Stimulated activated naive CD4-positive, alpha-beta T cell treated with Interleukin-2 at 50 U/mL for 16 hours (primary cell): ENCODE measurements around the gene KCNQ2.

ENCODE experiments used
- DNase-seq: peaks from one replicate; lab custom pipeline; 2025; lab: John Stamatoyannopoulos, UW

KCNQ2 gene

GRCh38 chr20:63369024-63369530 lies 103.4 kb downstream of the KCNQ2 start:
- DNase-seq = no peak

GRCh38 chr20:63368151-63368550 lies 104.3 kb downstream of the KCNQ2 start:
- DNase-seq = no peak

GRCh38 chr20:63367446-63368055 lies 104.9 kb downstream of the KCNQ2 start:
- no peak for DNase-seq

GRCh38 chr20:63366390-63367365 lies 105.8 kb downstream of the KCNQ2 start:
- DNase-seq = no peak

GRCh38 chr20:63365601-63366389 lies 106.7 kb downstream of the KCNQ2 start:
- no peak for DNase-seq

DNA sequence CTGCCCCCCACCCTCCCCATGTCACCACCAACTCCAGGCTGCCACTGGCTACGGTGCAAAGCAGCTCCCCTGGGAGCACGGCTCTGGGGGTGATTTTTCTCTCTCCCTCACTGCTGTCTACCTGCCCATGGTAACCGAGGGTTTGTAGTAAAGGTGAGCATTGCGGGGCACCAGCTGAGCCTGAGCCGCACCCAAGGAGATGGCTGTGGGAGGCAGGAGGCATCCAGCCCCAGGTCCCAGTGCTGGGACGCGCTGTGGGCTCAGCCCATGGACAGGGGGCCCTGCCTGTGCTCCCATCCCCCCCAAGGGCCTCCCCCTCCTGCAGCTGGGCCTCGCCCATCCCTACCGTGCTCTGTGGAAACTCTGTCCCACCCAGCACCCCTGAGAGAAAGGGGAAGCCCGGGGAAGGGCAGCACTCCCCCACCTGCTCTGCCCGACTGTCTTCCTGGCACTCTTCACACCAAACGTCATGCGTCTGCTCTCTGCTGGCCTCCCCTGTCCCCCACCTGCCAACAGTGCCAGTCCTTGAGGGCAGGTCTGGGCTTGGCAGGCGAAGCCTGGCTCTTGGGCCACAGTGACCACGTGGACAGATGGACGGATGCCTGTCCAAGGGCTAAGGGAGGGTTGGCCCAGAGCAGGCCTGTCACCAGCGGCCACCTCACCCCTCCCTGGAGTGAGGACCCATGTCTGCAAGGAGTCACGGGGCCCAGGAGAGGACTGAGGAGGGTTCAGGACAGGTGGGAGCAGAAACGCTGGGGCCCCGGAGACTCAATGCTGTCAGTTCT lies 107.5 kb downstream of the KCNQ2 start:
- DNase-seq = no peak

DNA sequence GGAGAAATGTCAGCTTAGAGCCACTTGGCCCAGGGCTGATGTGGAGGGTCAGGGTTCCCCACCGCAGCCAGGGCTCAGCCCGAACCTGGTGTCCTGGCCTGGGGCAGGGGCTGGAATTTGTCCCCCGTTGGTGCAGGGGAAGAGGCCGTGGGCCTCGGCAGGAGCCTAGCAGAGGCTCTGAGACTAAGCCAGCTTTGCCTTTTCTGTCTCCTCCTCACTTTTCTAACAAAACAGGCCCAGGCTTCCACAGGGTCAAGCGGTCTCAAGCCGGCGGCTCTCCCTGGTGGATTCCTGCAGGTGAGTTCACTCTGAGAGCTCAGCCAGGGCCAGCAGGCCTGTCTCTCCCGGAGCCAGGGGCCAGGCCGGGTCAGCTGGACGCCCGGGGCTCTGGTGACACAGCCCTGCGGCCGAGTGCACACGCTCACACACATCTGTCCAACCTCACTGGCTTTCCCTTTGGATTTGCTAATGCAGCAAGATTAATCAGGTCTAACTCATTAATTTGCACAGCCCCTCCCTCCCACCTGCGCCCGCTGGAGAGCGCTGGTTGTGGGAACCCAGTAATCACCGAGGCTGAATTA lies 108.4 kb downstream of the KCNQ2 start:
- DNase-seq = no peak

GRCh38 chr20:63363013-63363957 lies 109.2 kb downstream of the KCNQ2 start:
- no peak for DNase-seq

DNA sequence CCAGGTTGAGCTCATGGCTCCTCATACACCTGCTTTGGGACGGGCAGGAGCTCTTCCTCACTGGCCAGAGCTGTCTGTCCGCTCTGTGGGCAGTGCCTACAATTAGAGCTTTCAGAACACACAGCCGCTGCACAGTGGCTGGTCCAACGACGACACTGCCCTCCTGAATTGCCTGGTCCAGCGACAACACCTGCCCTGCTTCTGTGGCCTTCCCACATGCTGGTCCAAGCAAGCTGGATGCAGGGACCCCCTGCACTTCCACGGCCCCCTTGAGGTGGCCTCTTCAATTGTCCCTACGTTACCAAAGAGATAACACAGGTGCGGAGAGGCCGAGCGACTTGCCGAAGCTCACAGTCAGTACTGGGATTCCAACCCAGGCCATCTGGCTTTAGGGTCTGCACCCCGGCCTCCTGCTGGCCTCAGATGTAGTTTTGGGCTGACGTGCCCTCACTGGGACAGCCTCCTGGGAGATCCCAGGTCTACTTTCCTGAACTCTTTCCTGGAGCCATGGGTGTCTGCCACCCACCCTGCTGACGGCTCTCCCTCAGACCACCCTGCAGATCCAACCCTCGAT lies 109.9 kb downstream of the KCNQ2 start:
- no peak for DNase-seq

DNA sequence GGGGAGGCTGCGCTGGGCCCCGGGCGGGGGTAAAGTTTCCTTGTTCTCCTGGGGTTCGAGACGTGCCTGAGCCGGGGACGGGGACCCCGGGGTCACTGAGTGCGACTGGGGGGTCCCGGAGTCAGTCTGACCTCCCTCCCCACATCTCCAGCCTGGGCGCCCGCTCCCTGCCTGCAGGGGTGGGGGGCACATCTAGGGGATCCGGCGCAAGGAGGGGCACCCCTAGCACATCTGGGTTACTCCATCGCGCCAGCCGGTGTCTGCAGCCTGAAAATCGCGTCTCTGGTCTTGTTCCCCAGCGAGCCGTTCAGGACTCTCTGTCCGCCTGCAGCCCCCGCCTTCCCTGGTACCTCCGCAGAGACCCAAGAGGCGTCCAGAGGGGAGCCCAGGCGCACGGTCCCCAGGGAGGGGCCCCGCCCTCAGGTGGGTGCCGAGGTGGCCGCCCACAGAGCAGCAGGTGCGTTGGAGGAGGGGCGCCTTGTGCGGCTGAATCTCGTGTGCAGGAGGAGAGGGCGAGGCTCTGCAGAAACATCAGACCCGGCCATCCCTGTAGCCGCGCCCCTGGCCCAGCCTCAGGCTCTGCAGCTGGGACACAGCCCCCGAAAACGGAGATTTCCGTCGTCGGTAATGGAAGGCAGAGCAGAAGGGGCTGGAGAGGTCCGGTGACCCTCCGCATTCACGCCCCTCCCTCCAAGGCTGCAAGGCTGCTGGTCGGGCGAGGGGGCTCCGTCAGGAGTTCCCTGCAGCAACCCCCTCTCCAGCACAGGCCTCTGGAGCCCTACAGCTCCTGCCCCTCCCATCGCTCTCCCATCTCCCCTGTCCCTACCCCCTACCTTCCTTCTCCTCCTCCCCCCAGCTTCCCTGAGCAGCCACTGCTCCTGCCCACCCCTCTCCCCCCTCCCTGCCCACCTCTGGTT lies 110.7 kb downstream of the KCNQ2 start:
- DNase-seq = no peak

GRCh38 chr20:63360850-63361518 lies 111.5 kb downstream of the KCNQ2 start, which contains the start of gene CHRNA4:
Gene CHRNA4 (minus strand): TSS chr20:63361349. CDS start chr20:63361165, 184 bp downstream.
- DNase-seq = no peak

DNA sequence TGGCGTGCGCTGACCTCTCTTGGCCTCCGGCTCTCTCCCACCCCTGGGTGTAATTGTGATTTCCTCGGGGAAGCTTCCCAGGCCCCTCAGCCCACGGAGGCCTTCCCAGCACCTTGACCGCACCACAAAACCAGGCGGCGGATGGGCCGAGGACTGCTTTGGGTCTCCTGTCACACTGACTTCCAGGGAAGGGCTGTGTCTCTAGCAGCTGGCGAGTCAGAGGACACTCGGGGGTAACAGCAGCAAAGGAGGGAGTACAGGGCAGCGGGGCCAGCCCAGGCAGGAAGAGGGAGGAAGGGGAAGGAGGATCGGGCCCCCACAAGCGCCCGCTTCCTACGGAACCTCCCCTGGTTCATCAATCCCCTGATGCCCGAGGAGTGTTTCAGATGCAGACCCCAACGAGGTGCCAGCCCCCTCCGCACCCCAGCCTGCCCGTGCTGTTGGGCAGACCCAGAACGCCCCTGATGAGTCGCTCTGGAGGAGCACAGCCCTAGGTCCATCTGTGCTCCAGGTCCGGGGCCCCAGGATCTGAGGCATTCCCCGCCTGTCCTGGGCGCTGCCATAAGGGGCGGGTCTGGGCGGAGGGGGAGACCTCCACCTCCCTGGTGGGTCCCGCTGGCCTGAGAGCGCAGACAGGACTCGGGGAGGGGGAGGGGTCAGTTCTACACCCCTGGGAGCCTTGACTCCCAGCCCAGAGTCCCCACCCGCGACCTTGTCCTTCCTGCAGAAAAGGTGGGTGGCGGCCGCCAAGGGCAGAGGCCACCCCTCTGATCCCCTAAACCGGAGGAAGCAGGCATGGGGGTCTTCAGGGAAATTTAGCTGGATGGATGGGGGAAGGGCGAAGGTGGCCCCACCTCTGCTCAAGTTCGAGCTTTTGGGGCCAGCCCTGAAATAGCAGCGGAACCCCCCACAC lies 112.3 kb downstream of the KCNQ2 start:
- DNase-seq = no peak

GRCh38 chr20:63359164-63359934 lies 113.1 kb downstream of the KCNQ2 start:
- no peak for DNase-seq

DNA sequence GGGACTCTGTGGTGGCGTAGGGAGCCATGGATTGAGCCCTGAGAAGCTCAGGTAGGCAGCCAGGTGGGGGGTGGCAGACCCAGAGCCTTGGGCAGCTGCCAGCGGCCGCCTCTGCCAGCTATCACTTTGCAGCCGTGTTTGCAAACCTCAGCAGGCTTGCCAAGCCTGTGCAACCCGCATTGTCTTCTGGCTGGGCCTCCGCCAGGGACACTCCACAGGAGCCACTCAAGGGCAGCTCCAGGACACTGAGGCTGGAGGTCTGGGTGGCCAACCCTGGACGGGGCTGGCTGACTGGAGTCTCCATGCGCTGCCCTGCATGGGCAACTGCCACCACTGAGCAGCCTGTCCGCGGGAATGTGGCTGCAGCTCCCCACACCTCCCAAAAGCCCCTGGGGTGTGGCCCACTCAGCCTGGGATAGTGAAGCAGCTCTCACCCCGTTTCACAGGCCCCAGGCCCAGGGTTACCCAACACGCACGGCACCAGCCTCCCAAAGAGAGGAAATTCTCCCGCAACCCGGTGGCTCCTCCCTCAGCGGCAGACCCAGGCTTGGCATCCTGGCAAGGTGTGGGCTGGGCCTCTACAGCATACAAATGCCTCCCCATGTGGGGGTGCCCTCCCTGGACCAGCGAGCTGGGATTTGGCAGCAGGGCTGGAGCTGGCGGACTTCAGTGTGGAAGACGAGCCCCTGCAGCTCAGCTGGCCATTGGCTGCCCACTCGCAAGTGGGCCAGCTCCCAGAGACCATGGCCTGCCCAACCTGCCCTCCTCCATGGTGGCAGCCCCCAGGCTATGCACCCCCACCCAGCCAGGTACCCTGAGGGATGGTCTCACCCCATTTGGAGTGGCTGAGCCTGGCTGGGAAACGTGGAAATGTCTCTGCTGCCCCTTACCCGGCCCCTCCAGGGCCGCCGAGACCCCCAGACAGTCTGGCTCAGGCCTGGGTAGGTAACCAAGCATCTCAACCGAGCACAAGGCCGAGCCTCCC lies 114.2 kb downstream of the KCNQ2 start:
- DNase-seq = no peak
